SK-N-SH treated with all-trans-retinoic acid at 6 μM for 48 hours (cell line): Measurements from ENCODE around the gene EMX1.

Experiments
- ATAC-seq: fragments of 200-7000 bp; cut with Tn5 transposase; 3 replicates; pipeline ENCODE4 v1.9.1; 2020; ENCODE audit warnings: mild to moderate bottlenecking, moderate library complexity
- ARNTL ChIP-seq: fragments of 450-650 bp; formaldehyde crosslinking; IDR thresholded peaks from 2 replicates; pipeline ENCODE4 v1.5.0; 2020; ENCODE audit warnings: low read depth, mild to moderate bottlenecking, moderate library complexity, borderline replicate concordance
- BACH2 ChIP-seq: fragments of 250-450 bp; sonication (Bioruptor Pico); IDR thresholded peaks from 2 replicates; pipeline ENCODE4 v1.9.0; 2021; ENCODE audit warnings: mild to moderate bottlenecking, borderline replicate concordance
- CREB5 ChIP-seq: fragments of 250-450 bp; sonication (Bioruptor Pico); IDR thresholded peaks from 2 replicates; pipeline ENCODE4 v1.5.1; 2020; ENCODE audit warnings: low read depth, mild to moderate bottlenecking, moderate library complexity
- CSDC2 ChIP-seq: fragments of 250-450 bp; sonication (Bioruptor Pico); IDR thresholded peaks from 2 replicates; pipeline ENCODE4 v1.5.0; 2020; ENCODE audit warnings: mild to moderate bottlenecking, moderate library complexity
- ESRRG ChIP-seq: fragments of 250-450 bp; sonication (Bioruptor Pico); IDR thresholded peaks from 2 replicates; pipeline ENCODE4 v1.6.1; 2021; ENCODE audit warnings: mild to moderate bottlenecking
- GLIS3 ChIP-seq: fragments of 250-450 bp; sonication (Bioruptor Pico); IDR thresholded peaks from 2 replicates; pipeline ENCODE4 v1.5.0; 2020; ENCODE audit warnings: mild to moderate bottlenecking, moderate library complexity
- ISL1 ChIP-seq: fragments of 250-450 bp; sonication (Bioruptor Pico); IDR thresholded peaks from 2 replicates; pipeline ENCODE4 v2.1.2; 2022; ENCODE audit warnings: mild to moderate bottlenecking, moderate library complexity
- OSR1 ChIP-seq: fragments of 250-450 bp; sonication (Bioruptor Pico); IDR thresholded peaks from 2 replicates; pipeline ENCODE4 v1.8.0; 2022; ENCODE audit warnings: moderate library complexity, mild to moderate bottlenecking, inconsistent platforms
- PATZ1 ChIP-seq: fragments of 250-450 bp; sonication (Bioruptor Pico); IDR thresholded peaks from 2 replicates; pipeline ENCODE4 v1.8.0; 2020; ENCODE audit warnings: mild to moderate bottlenecking, moderate library complexity, borderline replicate concordance
- POU6F1 ChIP-seq: fragments of 250-450 bp; sonication (Bioruptor Pico); IDR thresholded peaks from 2 replicates; pipeline ENCODE4 v1.8.0; 2021; ENCODE audit warnings: low read depth, mild to moderate bottlenecking, moderate library complexity, borderline replicate concordance
- PPARA ChIP-seq: fragments of 250-450 bp; sonication (Bioruptor Pico); IDR thresholded peaks from 2 replicates; pipeline ENCODE4 v1.5.0; 2020; ENCODE audit warnings: mild to moderate bottlenecking, borderline replicate concordance
- RARB ChIP-seq: fragments of 250-450 bp; sonication (Bioruptor Pico); IDR thresholded peaks from 2 replicates; pipeline ENCODE4 v1.8.0; 2021; ENCODE audit warnings: mild to moderate bottlenecking, moderate library complexity
- SNAI2 ChIP-seq: fragments of 250-450 bp; sonication (Bioruptor Pico); IDR thresholded peaks from 2 replicates; pipeline ENCODE4 v1.5.0; 2020; ENCODE audit warnings: mild to moderate bottlenecking, moderate library complexity
- TCF4 ChIP-seq: fragments of 250-450 bp; sonication (Bioruptor Pico); IDR thresholded peaks from 2 replicates; pipeline ENCODE4 v1.8.0; 2021; ENCODE audit warnings: mild to moderate bottlenecking, moderate library complexity, borderline replicate concordance
- TOX ChIP-seq: fragments of 250-450 bp; sonication (Bioruptor Pico); IDR thresholded peaks from 2 replicates; pipeline ENCODE4 v1.8.0; 2021; ENCODE audit warnings: mild to moderate bottlenecking, moderate library complexity, borderline replicate concordance
- TSHZ2 ChIP-seq: fragments of 250-450 bp; sonication (Bioruptor Pico); IDR thresholded peaks from 2 replicates; pipeline ENCODE4 v1.5.0; 2020; ENCODE audit warnings: mild to moderate bottlenecking, moderate library complexity
- ZC3H10 ChIP-seq: fragments of 250-450 bp; sonication (Bioruptor Pico); IDR thresholded peaks from 2 replicates; pipeline ENCODE4 v1.5.1; 2021; ENCODE audit warnings: mild to moderate bottlenecking, moderate library complexity
- ZFP3 ChIP-seq: fragments of 250-450 bp; sonication (Bioruptor Pico); IDR thresholded peaks from 2 replicates; pipeline ENCODE4 v1.5.0; 2020; ENCODE audit warnings: mild to moderate bottlenecking, moderate library complexity
- ZFP30 ChIP-seq: fragments of 450-650 bp; formaldehyde crosslinking; IDR thresholded peaks from 2 replicates; pipeline ENCODE4 v1.5.0; 2022; ENCODE audit warnings: mild to moderate bottlenecking, moderate library complexity
- ZNF565 ChIP-seq: fragments of 450-650 bp; formaldehyde crosslinking; conservative IDR thresholded peaks from 2 replicates; pipeline ENCODE4 v1.5.0; 2020; ENCODE audit warnings: low read depth, mild to moderate bottlenecking, moderate library complexity
- ZNF70 ChIP-seq: fragments of 450-650 bp; formaldehyde crosslinking; IDR thresholded peaks from 2 replicates; pipeline ENCODE4 v1.5.0; 2020; ENCODE audit warnings: mild to moderate bottlenecking, moderate library complexity
- ZNF8 ChIP-seq: fragments of 450-650 bp; formaldehyde crosslinking; IDR thresholded peaks from 2 replicates; pipeline ENCODE4 v1.5.0; 2020; ENCODE audit warnings: mild to moderate bottlenecking, moderate library complexity
- TF ChIP-seq, protein P1 (sequence below): fragments of 250-450 bp; sonication (Bioruptor Pico); IDR thresholded peaks from 2 replicates; pipeline ENCODE4 v1.5.1; 2021; ENCODE audit warnings: mild to moderate bottlenecking, moderate library complexity

Gene EMX1

DNA sequence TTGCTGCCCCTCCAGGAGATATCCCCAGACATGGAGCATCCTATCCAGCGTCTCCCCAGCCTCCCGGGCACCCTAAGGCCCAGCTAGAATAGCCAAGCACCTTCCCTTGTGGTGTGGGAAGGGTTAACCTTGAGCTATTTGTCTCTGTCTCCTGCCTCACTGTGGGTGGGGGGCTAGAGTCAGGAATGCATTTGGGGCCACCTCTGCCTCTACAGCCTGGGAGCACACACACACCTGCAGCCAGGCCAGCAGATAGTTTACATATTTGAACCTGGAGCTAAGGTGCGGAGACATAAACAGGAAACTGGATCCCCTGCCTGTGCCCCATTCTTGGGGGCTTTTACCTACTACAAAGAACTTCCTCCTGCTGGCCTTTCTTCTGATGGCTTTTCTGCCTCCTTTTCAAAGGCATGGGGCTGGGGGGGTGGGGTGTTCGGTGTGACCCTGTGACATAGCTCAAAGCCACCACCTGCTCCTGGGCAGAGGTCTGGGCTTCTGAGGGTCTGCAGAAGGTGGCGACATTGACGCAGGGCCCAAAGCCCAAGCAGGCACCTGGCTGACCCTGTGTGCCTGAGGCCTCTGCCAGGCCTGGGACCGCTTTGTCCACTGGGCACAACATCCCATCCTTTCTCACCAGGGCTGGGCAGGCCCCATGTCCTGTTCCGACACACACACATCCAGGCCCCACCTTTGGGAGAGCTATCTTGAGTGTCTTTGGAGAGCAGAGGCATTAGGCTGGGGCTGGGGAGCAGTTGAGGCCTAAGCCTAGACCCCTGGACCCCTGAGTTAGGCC lies 34.2 kb downstream of the EMX1 start:
- no peak for ATAC-seq

DNA sequence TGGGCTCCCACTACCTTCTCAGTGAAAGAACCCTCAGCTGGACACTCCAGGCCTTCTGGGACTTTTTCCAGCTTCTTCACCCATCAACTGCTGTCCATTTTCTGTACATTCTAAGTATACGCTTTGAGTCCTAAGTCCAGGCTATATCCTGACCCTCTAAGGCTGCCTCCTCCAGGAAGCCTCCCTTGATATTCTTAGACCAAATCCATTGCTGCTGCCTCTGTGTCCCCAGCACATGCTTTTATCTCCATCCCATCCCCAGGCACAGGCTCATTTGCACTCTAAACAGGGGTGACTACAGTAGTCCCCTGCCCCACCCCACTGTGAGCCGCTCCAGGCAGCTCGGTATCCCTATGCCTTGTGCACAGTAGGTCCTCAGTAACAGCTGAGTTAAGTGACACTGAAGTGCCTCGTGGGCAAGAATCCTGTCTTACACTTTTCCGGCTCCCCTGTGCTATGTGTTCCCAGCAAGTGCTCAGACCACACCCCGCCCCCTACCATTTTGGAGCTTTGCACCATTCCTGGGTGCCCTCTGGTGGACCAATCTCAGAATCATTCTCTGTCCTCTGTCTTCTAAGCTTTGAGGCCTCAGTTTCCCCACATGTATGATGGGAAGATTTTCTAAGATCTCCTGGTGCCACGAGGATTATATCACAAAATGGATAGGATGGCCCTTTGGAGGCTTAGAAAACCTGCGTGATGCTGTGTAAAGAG lies 34.9 kb downstream of the EMX1 start:
- TF ChIP-seq PPARA (CRISPR knock-in tag) = no peak
- no peak for TF ChIP-seq ARNTL
- TF ChIP-seq ZNF70 = no peak
- TF ChIP-seq CSDC2 (CRISPR knock-in tag) = no peak
- TF ChIP-seq ZFP30 (CRISPR knock-in tag) = no peak
- no peak for TF ChIP-seq ESRRG (CRISPR knock-in tag)
- TF ChIP-seq, protein P1, sequence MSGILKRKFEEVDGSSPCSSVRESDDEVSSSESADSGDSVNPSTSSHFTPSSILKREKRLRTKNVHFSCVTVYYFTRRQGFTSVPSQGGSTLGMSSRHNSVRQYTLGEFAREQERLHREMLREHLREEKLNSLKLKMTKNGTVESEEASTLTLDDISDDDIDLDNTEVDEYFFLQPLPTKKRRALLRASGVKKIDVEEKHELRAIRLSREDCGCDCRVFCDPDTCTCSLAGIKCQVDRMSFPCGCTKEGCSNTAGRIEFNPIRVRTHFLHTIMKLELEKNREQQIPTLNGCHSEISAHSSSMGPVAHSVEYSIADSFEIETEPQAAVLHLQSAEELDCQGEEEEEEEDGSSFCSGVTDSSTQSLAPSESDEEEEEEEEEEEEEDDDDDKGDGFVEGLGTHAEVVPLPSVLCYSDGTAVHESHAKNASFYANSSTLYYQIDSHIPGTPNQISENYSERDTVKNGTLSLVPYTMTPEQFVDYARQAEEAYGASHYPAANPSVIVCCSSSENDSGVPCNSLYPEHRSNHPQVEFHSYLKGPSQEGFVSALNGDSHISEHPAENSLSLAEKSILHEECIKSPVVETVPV (CRISPR knock-in tag) = no peak
- TF ChIP-seq PATZ1 = no peak
- no peak for TF ChIP-seq ZNF565 (CRISPR knock-in tag)
- TF ChIP-seq BACH2 = no peak
- TF ChIP-seq ZNF8 (CRISPR knock-in tag) = no peak
- no peak for TF ChIP-seq CREB5
- TF ChIP-seq TSHZ2 (CRISPR knock-in tag) = no peak
- TF ChIP-seq ZFP3 (CRISPR knock-in tag) = no peak
- TF ChIP-seq POU6F1 (CRISPR knock-in tag) = no peak
- TF ChIP-seq RARB (CRISPR knock-in tag) = no peak
- TF ChIP-seq ISL1 (CRISPR knock-in tag) = no peak
- TF ChIP-seq GLIS3 (CRISPR knock-in tag) = no peak
- no peak for TF ChIP-seq ZC3H10
- ATAC-seq = no peak

More for the DNA sequence above, 34.2 kb downstream of the EMX1 start:
- no peak for TF ChIP-seq OSR1 (CRISPR knock-in tag)
- no peak for TF ChIP-seq GLIS3 (CRISPR knock-in tag)
- TF ChIP-seq ARNTL = no peak
- no peak for TF ChIP-seq CSDC2 (CRISPR knock-in tag)
- TF ChIP-seq ZFP30 (CRISPR knock-in tag) = no peak
- TF ChIP-seq SNAI2 (CRISPR knock-in tag) = no peak

- TF ChIP-seq TOX (CRISPR knock-in tag) (no peak), ZNF565 (CRISPR knock-in tag) (no peak), ISL1 (CRISPR knock-in tag) (no peak), OSR1 (CRISPR knock-in tag) (no peak), BACH2 (no peak), SNAI2 (CRISPR knock-in tag) (no peak), ZNF8 (CRISPR knock-in tag) (no peak), TCF4 (CRISPR knock-in tag) (no peak), ARNTL (no peak), GLIS3 (CRISPR knock-in tag) (no peak), CSDC2 (CRISPR knock-in tag) (no peak), ZC3H10 (no peak), POU6F1 (CRISPR knock-in tag) (no peak), ZNF70 (no peak), ZFP30 (CRISPR knock-in tag) (no peak)
- TF ChIP-seq, protein P1 (CRISPR knock-in tag) = no peak
- no peak for ATAC-seq
These were observed 35.6 kb downstream of the EMX1 start for GRCh38 chr2:72952961-72953360.
